MM.1S (cell line): ENCODE results near the gene NXPH1.

ENCODE experiments used
- CTCF ChIP-seq: fragments of 300-600 bp; sonication (generic); IDR thresholded peaks from 2 replicates; pipeline ENCODE4 v1.5.1; 2016; ENCODE audit warnings: antibody characterized with exemption, low read length, mixed read lengths
- EZH2 ChIP-seq: fragments of 300-600 bp; sonication (generic); optimal IDR thresholded peaks from 2 replicates; pipeline ENCODE3; 2017; ENCODE audit warnings: low read depth, mild to moderate bottlenecking, antibody characterized with exemption, low read length, mixed read lengths
- EZH2phosphoT487 ChIP-seq: fragments of 300-600 bp; sonication (generic); IDR thresholded peaks from 2 replicates; pipeline ENCODE4 v1.6.1; 2018; ENCODE audit warnings: antibody characterized with exemption, low read length

GRCh38 chr7:8425223-8425622 lies 8.2 kb upstream of the NXPH1 start:
- TF ChIP-seq EZH2phosphoT487 (no peak), CTCF (no peak), EZH2 (no peak)
